A673 (cell line): ENCODE measurements around the gene ALDH1L2.

Source experiments
- CTCF ChIP-seq: fragments of 300-800, 200-600 bp; sonication (generic); conservative IDR thresholded peaks from 2 replicates; pipeline ENCODE4 v1.5.1; 2017; ENCODE audit warnings: low read depth, mild to moderate bottlenecking, antibody characterized with exemption, low read length, moderate library complexity, mixed read lengths
- EZH2 ChIP-seq: fragments of 200-600 bp; sonication (generic); IDR thresholded peaks from 2 replicates; pipeline ENCODE4 v1.6.1; 2017; ENCODE audit warnings: borderline replicate concordance, low read depth, mild to moderate bottlenecking, mixed read lengths, antibody characterized with exemption, low read length; ENCODE audit not compliant: poor library complexity, severe bottlenecking

GRCh38 chr12:105077435-105077834 is 6.8 kb downstream of the ALDH1L2 start:
- TF ChIP-seq CTCF (no peak), EZH2 (no peak)
